ENCODE data around the gene N4BP3.

Gene N4BP3

DNA sequence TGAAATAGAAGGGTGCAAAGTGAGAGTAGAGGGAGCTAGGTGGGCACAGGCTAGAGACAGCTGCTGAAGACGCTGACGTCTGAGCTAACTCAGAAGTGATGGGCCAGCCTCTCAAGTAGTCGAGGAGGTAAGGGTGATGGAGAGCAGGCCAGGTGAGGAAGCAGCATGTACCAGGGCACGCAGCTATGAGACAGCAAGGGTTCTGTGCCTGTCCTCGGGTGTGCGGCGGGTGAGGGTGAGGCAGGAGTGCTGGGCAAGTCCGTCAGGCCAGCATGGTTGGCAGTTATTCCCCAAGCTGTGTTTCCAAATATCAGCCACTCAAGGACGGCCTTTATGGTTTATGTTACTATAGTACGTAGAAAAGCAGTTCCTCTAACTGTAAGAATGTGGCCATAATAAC lies 23.7 kb downstream of the N4BP3 start:
- no peak for DNase-seq
- intact Hi-C loops (cut with DNase I) = no loop called here

GRCh38 chr5:178137991-178138390 lies 24.7 kb downstream of the N4BP3 start:
- no peak for DNase-seq
- intact Hi-C loops (cut with DNase I) = no loop called here

- no peak for DNase-seq
- intact Hi-C loops (cut with DNase I) = no loop called here
Measured at GRCh38 chr5:178141550-178141949, 28.2 kb downstream of the N4BP3 start.

- DNase-seq = no peak
- intact Hi-C loops (cut with DNase I) = no loop called here
Measured at GRCh38 chr5:178142642-178143041, 29.3 kb downstream of the N4BP3 start.

DNA sequence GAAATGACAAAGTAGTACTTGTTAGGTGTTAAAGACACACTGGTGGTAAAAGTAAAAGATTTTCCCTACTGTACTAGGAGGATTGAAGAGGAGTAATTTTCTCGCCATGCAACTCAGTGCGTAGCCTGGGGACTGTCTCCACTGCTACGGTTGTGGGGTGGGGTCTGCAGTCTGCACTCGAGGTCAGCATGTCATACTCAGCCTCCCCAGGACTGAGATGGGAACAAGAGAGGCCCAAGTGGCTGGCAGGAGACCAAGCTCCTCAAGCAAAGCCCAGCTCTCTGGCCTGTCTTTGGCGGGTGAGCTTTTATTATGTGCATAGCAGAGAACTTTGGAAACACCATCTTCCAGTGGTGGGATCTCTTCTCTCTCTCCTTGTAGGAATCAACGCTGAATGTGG lies 29.9 kb downstream of the N4BP3 start:
- DNase-seq = no peak
- intact Hi-C loops (cut with DNase I) = no loop called here

- DNase-seq = peak in 8 of 42 donors; percentile 23 to 57 (median 32)
- intact Hi-C loops (cut with DNase I) = no loop called here
Measured at GRCh38 chr5:178143901-178144300, 30.6 kb downstream of the N4BP3 start.

DNA sequence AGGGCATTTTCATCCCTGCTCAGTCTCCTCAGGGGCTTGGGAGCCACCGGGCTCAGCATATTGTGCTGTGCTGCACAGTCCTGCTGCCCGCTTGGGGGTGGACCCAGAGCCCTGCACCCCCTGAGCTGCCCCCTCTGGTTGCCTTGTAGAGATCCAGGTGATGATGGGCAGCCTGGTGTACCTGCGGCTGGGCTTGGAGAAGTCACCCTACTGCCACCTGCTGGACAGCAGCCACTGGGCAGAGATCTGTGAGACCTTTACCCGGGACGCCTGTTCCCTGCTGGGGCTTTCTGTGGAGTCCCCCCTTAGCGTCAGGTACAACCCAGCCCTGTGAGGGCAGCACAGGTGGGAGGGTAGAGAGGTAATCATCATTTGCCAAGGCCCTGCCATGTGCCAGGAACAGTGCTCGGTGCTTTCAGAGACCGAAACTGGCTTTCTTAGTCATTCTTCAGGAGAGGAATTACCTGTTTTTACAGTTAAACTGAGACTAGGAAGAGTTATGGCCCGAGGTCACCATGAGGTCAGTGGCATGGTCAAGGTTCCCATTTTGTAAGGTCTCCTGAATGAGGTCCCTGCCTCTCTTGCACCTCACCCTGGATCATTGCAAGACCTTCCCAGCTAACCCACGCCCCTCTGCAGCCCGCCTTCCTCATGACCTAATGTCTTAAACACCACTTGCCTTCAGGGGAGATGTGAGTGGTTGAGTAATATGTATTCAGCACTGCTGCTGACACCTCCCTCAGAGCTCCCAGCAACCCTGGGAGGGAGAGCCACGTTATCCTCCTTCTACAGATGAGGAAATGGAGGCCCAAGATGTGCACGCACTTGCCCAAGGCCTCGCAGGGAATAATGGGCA lies 32.9 kb downstream of the N4BP3 start:
- intact Hi-C loops (cut with DNase I) = no loop called here
- DNase-seq = peak in 38 of 42 donors; percentile 14 to 77 (median 52)

- DNase-seq = no peak
- intact Hi-C loops (cut with DNase I) = no loop called here
Measured at GRCh38 chr5:178147406-178147805, 34.1 kb downstream of the N4BP3 start.

- peak in 5 of 42 donors; percentile 27 to 48 (median 35) for DNase-seq
- intact Hi-C loops (cut with DNase I) = no loop called here
Measured at GRCh38 chr5:178149199-178149932, 36.0 kb downstream of the N4BP3 start.

DNA sequence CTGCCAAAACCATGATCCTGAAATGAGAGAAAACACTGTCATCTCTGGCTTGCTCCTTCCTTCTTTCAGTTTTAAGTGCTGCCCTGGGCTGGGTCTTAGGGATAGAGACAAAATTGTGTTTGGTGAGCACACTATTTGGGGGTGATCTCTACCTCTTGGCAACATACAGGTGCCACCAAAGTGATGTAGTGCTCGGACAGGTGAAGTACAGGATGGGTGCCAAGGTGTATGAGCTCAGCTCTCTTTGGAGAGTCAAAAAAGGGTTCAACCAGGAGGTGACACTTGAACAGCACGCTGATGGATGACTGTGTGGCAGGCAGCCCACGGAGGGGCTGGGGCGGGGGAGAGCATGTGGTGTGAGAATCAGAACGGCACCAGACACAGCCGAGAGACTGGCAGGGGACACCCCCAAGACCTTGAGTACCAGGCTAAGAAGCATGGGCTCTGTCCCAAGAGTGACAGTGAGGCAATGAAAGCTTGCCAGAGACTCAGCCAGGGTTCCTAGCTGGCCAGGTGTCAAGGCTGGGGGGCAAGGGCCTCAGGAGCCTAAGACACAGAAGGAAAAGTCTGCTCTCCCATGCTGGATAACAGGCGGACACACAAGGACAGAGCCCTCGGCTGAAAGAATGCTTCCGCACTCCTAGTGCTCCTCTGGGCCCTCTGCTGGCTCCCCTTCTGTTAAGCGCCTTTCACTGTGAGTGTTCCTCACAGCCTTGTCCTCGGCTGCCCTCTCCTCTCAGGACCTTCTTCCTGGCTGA lies 37.8 kb downstream of the N4BP3 start:
- DNase-seq = no peak
- intact Hi-C loops (cut with DNase I) = loop anchor here (10.0 kb wide), 1 partner anchor 54 kb away; the partner anchor contains the start of gene HNRNPAB

DNA sequence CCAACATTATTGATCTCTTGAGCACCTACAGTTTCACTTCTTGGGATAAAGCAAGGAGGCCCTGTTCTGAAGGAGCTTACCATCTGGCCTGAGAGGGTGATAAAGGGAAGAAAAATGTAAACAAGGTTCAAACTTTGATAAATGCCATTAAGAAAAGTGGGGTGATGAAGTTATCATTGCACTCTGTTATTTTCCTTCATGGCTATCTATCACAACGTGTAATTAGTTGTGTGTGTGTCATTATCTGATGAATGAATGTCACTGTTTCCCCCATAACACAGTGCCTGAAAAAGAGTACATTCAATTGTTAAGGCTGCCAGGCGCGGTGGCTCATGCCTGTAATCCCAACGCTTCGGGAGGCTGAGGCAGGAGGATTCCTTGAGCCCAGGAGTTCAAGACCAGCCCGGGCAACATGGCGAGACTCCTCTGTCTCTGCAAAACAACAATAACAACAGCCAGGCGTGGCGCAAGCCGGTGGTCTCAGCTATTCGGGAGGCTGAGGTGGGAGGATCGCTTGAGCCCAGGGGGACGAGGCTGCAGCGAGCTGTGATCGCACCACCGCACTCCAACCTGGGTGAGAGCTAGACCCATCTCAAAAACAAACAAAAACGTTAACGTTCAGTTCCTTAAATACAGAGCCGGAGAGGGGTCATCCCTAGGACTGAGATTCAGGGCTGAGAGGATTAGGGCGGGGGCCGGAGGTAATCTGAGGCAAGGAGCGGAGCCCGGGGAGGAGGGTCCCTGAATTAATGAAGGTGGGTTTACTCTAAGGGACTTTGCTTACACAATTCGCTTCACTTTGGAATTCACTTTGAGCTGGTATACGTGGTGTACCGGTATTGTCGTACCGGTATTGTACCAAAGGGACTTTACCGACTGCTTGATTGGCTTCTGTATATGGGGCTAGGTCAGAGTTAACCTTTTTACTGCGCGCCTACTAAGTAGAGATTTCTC lies 39.4 kb downstream of the N4BP3 start:
- no peak for DNase-seq
- intact Hi-C loops (cut with DNase I) = loop anchor here (10.0 kb wide), 1 partner anchor 52 kb away; the partner anchor contains the start of gene HNRNPAB

GRCh38 chr5:178153530-178154340 lies 40.4 kb downstream of the N4BP3 start, which contains the start of gene NHP2:
Gene NHP2 (minus strand): TSS chr5:178153885. CDS start chr5:178153817, 68 bp downstream.
- DNase-seq = peak; percentile 98 to 100 (median 99)
- intact Hi-C loops (cut with DNase I) = loop anchor here (10.0 kb wide), 1 partner anchor 51 kb away; the partner anchor contains the start of gene HNRNPAB

GRCh38 chr5:178155065-178155464 lies 41.7 kb downstream of the N4BP3 start:
- intact Hi-C loops (cut with DNase I) = loop anchor here (10.0 kb wide), 1 partner anchor 50 kb away; the partner anchor contains the start of gene HNRNPAB
- no peak for DNase-seq

- intact Hi-C loops (cut with DNase I) = loop anchor here (5.0 kb wide), 1 partner anchor 83 kb away; no protein-coding TSS in a partner anchor
- DNase-seq = no peak
Measured at GRCh38 chr5:178160176-178160575, 46.8 kb downstream of the N4BP3 start.

DNA sequence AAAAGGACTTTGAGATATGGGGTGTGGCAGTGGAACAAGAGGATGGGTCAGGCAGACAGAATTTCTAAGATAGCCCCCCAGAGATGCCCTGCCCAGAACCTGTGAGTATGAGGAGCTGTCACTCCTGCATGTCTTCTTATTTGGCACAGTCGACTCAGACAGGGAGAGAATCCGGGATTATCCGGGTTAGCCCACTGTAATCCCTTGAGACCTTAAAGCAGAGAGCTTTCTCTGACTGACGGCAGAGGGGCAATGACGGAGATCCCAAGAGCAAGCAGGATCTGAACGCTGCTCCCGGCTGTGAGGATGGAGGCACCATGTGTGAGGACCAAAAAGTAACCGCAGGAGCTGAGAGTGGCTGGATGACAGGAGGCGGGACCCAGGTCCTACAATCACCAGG lies 49.1 kb downstream of the N4BP3 start:
- intact Hi-C loops (cut with DNase I) = loop anchor here (5.0 kb wide), 1 partner anchor 85 kb away; no protein-coding TSS in a partner anchor
- no peak for DNase-seq

DNA sequence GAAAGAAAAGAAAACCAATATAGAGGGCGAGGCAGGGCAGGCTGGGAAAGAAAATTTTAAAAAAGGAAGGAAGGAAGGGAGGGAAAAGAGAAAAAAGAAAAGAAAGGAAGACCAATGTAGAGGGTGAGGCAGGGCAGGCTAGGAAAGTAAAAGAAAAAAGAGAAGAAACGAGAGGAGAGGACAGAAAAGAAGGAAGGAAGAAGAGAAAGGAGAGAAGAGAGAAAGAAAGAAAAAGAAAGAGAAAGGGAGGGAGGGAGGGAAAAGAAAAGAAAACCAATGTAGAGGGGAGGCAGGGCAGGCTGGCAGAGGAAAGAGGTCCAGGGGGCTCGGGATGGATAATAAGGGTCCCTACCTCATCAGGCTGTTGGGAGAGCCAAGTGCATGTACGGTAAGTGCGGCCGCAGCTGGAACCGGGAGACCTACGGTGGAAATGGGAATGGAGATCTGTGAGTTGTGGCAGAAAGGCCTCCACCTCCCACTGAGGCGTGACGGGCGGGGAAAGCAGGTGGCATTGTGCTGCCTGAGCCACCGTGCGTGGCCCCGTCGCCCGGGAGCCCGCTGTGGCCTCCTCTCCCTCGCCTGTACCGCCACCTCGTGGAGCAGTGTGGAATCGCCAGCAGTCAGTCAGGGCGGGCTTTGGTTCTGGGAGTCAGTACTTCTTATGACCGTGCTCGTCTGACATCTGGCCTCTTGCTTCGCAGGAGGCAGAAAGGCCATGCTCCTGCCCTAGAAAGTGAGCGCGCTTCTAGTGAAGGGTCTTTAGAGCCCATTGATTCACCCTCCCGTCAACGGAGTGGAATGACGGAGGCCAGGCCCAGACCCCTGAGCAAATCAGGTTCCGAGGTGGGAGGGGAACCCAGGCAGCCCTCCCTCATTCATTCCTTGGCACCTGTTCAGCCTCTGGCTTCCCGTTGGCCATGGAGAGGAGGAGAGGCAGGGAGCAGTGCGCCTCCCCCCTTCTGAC lies 50.7 kb downstream of the N4BP3 start:
- intact Hi-C loops (cut with DNase I) = loop anchor here (5.0 kb wide), 1 partner anchor 87 kb away; no protein-coding TSS in a partner anchor
- DNase-seq = peak; percentile 66 to 94 (median 87)
